ENCODE results near the gene TDRD15. TPM values are rescaled to one million over a fixed set of nuclear protein-coding genes. Genes with fewer than 3 reads are reported as not detected.
A peak's percentile ranks its signal among the peaks of the same experiment; 100 is the strongest.
"Not testable (repeated sequence)": the region's sequence is repeated elsewhere in the genome, so short reads cannot be mapped to it uniquely, and the experiment has no call there.

Gene TDRD15
- not detected for polyA plus RNA-seq (2013, experiment 1 of 2; ENCODE audit: insufficient read length)
- not detected for polyA plus RNA-seq (2013, experiment 2 of 2; ENCODE audit: insufficient read length)

DNA sequence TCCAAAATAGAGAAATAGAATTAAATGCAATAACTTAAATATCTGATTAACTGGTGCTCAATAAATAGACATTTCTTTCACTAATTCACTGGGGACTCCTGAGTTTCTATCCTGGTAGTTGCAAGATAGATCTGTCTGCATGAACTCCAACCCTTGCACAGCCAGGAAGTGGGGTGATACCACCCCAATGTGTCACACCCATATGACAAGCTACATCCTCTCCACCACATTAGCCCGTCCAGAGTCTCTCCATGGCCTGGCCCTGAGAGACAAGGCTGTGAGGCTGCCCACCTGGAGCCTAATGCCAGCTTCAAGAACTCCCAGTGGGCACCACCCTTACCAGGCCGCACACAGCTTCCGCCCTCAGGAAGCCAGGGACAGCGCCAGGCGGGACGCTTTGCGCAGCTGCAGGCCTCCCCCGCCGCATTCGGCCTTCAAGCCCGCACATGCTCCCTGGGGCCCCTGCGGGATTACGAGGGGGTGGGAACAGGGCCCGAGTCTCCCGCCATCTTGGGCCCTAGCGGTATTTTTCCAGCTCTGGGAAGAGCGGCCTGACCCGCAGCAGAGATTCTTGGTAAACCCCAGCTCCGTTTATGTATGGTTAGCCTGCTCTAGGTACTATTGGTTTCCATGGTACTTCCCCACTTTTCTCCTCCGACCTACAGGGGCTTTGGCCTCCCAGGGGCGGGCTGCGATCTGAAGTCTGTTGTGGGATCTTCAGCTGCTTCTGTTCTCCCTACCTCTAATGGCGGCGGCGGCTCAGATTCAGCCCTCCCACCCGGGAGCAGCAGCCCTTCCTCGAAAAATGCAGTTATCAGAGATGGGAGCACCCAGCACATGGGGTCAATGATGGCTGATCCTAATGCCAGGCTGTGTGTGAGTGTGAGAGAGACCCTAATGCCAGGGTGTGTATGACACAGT lies at the start of gene TDRD15:
TDRD15 (plus strand) TSS at position 496 of the 921 bp plus-strand sequence. CDS start 13,500 bp downstream, outside the sequence.
- no peak for DNase-seq

DNA sequence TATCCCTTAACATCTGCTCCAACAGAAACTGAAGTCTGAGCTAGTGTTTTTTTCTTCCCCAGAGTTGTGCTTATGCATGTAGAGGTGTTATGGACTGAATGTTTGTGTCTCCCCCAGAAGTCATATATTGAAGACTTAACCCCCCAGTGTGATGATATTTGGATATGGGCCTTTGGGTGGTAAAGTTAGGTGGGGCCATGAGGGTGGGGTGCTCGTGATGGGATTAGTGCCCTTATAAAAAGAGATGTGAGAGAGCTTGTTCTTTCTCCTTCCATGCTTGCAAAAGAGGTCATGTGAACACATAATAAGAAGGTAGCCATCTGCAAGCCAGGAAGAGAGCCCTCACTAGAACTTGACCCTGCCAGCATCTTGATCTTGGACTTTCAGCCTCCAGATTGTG lies 45.5 kb upstream of the TDRD15 start:
- DNase-seq, result no peak

DNA sequence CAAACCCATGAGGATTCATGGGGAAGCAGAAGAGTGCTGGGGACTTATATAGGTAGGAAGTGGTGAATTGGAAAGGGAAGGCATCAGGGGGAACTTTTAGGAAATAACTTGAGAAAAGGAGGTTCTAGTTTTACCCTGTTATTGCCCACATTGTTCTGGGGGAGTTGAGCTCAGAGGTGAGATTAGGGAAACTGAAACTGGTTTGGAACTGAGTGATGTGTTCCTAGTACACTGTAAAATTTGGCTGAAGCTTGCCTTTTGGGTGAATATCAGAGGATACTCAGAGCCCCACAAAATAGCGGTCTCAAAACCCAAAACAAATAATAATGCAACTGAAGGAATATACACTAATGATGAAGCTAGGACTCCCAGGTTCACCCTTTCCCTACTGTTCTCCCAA lies 40.3 kb upstream of the TDRD15 start:
- no peak for DNase-seq

DNA sequence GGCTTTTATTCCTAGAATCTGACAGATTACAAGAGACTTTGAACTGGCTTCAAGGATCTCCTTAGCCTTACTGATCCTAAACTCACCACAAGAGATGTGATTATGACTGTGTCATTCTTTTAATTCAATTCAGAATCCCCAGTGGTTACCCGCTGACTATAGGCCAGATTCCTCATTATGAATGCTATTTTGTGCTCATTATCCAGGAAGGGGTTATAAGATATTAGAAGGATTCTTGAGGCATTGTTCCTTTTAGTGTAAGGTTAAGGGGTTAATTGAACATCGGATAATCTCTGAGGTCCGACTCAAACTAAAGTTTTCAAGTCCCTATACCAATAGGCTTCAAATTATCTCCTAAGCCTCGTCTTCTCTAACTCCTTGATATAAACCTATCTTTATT lies 39.4 kb upstream of the TDRD15 start:
- no peak for DNase-seq

DNA sequence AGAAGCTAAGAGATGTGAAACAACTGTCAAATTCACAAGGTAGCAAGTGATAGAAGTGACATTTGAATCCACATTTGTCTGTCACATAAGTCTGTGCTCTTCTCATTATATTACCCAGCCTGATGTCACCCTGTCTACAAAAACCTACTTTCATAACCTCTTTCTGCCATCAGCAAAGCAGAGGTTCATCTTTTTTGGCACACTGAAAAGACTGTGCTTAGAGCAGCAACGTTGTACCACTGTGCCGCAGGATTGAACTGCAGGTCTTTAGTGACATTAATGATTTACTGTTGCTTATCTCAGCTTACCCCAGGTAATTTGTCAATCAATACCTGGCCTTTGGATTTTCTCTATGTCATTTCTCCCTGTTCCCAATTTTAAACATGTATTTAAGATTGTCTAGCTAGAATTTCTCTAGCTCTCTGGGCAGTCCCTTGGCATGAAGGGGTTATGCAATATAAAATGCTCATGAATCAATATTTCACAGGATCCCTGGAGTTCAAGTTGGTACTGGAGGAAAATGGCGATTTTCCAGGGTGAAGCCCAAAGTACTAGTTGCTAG lies 31.4 kb upstream of the TDRD15 start:
- DNase-seq, result no peak

DNA sequence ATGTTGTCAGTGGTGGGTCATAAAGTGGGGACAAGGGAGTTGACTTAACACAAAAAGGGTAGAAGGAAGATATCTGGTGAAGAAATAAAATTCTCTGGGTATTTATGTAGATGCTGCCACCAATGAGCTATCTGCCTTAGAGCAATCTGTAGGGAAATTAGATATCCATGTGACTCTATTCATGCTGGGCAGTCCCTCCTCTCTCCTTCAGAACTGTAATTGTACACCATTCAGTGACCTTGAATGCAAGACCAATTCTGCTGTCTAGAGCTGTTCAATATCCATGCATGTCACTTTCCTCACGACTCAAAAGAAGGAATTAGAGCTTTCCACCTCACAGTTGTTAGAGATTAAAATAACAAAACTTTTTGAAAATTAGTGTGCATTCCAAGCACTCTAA lies 28.6 kb upstream of the TDRD15 start:
- DNase-seq, result no peak

DNA sequence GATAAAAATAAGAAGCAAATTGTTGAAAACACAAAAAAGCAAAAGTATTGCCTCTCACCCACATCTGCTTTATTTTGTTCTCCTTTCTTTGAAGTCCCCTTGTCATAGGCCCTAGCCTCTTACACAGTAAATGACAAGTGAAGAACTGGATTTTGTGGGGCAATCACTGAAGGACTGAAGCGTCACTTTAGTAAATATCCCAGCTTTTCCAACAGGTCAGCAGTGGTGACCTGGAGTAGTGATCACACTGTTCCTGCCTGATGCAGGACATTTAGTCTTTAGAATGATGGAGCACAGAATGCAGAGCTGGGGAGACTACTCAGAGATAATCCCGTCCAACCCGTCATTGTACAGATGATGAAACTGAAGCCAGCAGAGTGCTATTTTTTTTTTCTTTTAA lies 28.1 kb upstream of the TDRD15 start:
- DNase-seq, result no peak

DNA sequence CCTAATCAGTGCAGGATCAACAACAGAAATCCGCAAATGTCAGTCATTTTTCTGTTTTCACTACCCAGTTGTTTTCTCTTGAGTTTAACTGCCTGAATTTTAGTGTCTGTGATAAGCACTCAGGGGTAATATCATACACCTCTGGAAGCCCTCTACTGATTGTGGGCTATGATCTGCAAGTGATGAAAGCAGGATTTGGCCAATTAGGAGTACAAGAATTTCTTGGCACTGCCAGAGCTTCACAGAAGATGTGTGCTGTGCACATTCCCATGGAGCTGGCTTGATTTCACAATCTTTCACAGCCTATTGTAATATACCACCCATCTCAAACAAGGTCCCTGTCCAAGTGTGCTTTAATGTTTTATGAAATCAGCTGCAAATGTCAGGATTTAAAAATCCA lies 27.3 kb upstream of the TDRD15 start:
- no peak for DNase-seq

DNA sequence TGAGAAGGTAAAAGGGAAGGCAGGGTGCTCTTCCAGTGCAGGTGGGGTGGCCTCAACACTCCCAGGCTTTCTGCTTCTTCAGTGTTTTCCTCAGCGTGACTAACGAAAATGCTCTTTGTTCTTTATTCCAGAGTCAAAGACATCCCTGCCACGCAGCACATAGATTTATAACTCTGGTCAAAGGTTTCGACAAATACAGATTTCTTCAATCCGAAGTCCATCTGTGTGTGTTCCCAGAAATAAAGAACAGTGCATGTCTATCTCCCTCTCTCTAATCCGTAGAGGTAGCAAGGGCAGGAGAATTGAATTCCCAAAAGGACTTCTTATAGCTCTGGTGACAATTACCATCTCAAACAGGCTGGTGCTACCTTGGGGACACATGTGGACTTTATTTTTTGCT lies 26.4 kb upstream of the TDRD15 start:
- no peak for DNase-seq

DNA sequence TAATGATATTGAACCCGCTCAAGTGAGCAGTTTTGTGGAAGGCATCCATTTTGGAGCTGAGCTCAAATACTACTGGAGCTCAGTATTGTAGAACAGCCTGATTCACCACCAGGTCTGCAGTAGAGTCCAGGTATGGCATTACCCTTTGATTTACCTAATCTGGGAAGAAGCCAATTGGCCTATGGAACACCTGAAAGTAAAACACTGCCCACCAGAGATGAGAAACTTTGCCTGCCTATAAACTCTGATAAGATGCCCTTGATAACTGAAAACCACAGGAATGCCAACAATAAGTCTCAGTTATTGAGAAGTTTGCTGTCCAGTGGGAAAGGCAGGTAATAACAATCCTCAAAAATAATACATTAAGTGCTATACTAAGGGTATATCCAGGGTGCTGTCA lies 25.5 kb upstream of the TDRD15 start:
- no peak for DNase-seq

DNA sequence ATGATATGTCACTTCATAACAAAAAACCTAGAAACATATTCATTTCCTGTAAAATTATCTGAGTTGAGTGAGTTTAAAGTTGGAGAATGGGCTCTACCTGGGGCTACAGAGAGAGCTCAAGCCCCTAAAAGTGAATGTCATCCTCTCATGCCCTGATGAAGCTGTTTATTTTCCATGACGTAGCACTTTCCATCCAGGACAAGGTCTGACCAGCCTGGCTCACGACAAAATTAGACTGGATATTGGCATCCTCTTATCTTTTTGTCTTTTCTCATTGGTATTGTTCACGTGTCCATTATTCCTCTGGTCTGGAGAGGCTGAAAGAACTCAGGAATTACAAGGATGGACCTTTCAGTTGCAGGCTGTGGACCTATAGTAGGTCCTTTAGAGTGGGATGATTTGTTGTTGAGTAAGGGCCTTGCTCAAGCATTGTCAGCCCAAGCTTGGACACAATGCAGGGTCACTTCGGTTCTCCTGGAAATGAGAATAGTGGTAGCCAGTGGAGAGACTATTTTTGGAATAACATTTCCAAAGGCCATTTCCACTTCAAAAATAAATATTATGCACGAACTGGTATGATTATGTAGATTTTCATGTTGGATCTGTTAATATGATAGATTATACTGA lies 24.4 kb upstream of the TDRD15 start:
- no peak for DNase-seq

DNA sequence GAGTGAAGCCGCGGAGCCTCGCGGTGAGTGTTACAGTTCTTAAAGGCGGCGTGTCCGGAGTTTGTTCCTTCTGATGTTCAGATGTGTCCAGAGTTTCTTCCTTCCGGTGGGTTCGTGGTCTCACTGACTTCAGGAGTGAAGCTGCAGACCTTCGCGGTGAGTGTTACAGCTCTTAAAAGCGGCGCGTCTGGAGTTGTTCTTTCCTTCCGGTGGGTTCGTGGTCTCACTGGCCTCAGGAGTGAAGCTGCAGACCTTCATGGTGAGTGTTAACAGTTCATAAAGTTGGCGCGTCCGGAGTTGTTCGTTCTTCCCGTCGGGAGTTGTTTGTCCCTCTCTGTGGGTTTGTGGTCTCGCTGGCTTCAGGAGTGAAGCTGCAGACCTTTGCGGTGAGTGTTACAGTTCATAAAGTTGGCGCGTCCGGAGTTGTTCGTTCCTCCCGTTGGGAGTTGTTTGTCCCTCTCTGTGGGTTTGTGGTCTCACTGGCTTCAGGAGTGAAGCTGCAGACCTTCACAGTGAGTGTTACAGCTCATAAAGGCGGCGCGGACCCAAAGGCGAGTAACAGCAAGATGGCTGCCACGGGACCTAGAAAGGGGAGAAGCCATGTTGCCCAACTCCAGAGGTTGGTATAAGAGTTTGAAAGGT lies 22.1 kb upstream of the TDRD15 start:
- not testable (repeated sequence) for DNase-seq

DNA sequence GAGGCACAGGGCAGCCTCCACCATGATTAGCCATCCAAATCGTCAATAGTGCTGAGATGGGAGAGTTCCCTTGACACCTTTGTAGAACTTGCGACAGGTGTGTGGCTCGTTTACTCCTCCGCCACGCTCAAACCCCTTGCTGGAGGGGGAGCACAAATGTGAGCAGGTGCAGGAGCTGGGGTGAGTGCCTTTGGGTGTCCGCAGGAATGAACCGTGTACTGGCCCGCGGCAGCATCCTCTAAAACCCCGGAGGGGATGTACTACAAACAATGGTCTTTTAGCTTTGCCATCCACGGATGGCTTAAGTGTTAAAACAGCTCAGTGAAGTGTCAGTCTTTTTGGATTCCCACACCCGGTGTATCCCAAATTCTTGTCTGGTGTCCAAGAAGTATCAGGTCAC lies 21.4 kb upstream of the TDRD15 start:
- DNase-seq, result no peak

DNA sequence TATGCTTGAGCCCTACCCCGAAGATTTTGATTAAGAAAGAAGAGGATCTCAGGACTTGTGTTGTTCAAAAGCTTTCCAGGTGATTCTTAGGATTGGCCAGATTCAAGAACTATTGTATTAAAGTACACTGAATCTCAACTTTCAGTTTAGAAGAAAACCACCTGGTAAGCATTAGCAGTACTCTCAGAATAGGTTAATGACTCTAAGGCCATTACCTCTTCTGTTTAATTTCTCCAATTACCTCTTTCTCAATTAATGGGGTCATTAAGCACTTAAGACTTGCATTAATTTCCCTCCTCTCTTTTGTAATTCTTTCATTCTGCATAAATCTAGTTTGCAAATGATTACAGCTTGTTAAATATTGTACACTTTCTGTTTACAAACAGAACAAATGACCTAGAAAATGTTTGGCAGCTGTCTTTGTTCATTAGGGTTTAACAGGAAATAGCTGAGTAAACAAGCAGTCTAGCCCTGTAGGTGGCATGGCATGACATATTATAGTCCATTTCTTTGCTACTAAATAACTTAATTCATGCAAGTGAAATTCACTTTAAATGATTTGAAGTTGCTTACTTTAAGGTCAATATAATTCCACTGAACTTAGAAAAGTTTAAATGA lies 20.4 kb upstream of the TDRD15 start:
- DNase-seq, result no peak

DNA sequence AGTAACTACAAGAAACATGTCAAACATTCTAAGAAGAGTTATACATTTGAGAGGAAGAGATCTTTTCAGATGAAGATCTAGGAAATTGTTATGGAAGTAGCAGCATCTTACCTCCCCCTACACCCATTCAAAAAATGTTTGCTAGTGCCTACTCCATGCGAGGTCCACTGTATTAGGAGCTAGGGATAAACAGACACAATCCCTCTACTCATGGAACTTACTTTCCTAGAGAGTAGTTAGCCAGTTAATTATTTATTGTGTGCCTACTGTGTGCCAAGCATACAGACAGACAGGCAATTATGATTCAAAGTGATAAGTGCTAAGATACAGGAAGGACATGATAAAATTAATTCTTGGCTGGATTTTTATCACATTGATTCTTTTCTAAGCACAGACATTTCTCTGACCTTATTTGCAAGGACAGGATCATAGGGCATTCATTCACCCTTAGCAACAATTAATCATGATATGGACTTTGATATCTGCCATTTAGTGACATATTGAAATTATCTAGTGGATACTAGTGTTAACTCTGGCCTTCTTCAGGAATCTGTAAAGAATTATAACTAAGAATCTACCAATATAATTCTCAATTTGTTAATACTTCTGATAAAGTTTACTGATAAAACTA lies 19.6 kb upstream of the TDRD15 start:
- no peak for DNase-seq

DNA sequence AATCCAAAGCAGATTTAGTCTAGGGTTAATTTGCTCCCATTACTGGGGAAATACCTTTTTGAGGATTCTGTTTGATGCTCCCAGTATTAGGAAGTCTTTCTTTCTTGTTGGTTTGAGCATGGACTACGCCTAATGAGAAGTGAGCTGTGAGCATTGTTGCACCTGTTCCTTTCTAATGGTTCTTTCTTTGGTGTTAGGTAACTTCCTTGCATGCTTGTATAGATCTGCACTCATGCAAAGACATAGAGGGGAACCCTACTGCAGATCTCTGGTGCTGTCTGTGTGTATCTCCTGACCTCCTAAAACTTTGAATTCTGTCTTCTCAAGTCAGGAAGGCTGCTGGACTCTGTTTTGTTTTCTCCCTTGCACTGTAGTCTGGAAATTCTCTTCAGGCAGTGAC lies 12.8 kb upstream of the TDRD15 start:
- no peak for DNase-seq

DNA sequence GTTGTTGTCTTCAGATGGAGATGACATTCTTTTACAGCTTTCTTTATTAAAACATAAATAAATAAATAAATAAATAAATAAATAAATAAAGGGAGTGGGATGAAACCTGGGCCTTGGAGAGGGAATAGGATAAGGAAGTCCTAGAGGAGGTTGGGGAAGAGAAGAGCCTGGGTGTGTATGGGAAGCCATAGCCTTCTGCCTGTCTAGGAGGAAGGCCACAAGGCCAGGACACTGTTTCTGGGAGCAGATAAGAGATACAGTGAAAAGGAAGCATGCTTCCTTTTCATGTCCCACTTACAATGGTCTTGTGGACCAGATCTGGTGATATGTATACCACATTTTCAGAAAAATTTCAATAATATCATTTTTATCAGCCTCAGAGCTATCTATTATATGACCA lies 6.1 kb upstream of the TDRD15 start:
- no peak for DNase-seq

DNA sequence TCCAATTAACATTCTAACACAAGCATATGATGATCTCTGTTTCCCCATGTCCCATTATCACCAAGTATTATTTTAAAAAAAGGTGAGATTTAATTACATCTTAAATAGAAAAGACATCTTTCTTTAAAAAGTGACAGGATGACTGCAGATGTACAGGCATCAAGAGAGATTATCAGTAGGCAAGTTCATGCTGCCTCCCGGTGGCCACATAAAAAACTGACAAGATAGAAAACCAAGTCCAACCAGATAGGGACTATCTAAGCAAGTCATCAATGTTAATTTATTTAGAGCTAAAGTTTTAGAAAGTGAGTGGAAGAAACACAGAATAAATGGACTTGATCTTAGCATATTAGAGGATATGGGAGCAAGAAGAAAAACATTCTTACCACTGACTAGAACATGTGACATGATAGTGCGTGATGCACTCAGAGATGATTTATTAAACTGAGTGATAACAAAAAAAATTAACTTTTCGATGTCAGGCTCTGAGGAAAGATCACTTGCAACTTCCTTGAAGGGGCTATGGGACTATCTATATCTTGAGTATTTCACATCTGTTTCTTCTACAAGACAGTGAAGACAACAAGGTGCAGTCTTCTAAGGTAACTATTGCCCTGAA lies 5.4 kb upstream of the TDRD15 start:
- peak; percentile 9 for DNase-seq

DNA sequence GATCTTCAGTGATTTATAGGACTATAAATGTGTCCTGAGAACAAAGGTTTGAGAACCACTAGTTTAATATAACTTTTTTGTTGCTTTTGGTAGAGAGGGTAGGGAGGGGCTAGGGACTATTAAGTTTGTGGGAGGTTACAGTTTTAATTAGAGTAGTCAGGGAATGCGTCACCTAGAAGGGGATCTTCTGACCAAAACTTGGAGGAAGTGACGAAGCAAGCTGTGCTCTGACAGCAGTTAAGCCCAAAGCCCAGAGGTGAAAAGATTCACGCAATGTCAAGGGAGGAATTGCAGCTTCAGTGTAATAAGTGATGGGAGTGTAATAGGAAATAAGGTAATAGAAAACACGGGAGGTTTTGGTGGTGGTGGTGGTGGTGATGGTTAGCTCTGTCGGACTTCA lies 8.1 kb downstream of the TDRD15 start:
- no peak for DNase-seq

DNA sequence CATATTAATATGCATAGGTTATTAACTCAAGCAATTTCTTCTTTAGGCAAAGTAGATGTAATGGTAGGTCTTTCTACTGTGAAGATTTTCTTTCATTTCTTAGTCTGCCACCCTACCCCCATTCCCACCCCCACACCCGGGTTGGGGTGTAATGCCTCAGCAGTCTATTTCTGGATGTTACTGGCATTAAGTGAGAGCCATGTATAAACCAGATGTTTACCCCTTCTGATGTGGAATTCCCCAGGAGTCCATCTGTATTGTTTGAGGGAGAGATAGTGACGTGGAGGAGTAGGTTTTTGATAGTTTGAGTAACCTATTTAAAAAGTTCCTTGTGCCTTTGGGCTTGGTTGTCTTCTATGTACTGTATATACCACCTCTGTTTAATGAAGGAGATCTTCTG lies 11.8 kb downstream of the TDRD15 start:
- no peak for DNase-seq

DNA sequence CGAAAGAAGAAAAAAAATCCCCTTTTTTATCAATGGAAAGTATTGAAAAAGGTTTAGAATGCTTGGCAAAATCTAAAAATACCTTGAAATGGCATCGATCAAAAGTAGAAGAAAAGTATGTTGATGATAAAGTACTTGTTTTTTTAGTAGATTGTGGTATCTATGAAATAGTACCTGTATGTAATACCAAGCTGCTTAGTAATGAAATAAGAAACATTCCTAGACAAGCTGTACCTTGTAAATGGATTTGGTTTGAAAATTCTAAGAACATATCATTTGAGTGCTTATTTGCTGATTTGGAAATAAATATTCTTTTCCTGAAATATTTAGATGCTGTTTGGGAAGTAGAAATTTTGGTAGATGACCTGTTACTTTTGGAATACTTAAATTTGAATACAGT lies 18.4 kb downstream of the TDRD15 start:
- DNase-seq, result no peak

DNA sequence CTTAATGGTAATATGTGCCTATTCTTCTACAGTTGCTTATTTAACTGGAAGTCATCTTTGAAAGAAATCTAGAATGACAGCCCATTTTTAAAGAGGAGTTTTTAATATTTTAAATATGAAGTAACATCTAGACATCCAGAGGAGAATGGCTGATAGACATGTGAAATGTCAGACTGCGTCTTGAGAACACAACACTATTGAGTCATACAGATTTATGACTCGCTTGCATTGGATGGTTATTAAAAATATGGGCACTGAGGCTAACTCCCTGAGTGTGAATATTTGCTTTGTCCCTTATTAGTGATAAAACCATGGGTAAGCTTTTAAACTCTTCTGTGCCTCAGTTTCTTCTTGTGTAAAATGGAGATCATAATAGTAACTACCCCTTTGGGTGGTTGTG lies 22.9 kb downstream of the TDRD15 start:
- no peak for DNase-seq
